Neural cell (in vitro differentiated cells): Measurements from ENCODE around the gene PIAS4. TPM values are rescaled to one million over a fixed set of nuclear protein-coding genes. Genes with fewer than 3 reads are reported as not detected.

ENCODE experiments used
- H2AFZ ChIP-seq: fragments of 200-600, 300-800 bp; sonication (generic), shearing (Covaris generic); 2 replicates; pipeline ENCODE4 v1.6.0; 2014; ENCODE audit warnings: low read depth, mild to moderate bottlenecking, antibody characterized with exemption, low read length, moderate library complexity
- H3F3A ChIP-seq: fragments of 200-600 bp; shearing (Covaris generic); 2 replicates; pipeline ENCODE4 v1.6.1; 2016; ENCODE audit warnings: mild to moderate bottlenecking, moderate library complexity, mixed read lengths, antibody characterized with exemption, low read length; ENCODE audit not compliant: insufficient read depth, poor library complexity, severe bottlenecking
- H3K27ac ChIP-seq: fragments of 200-600, 300-800 bp; sonication (generic), shearing (Covaris generic); 2 replicates; pipeline ENCODE4 v1.5.1; 2014; ENCODE audit warnings: mild to moderate bottlenecking, low read length, moderate library complexity
- H3K27me3 ChIP-seq: fragments of 300-800, 200-600 bp; sonication (generic), shearing (Covaris generic); 2 replicates; pipeline ENCODE4 v1.6.0; 2014; ENCODE audit warnings: mild to moderate bottlenecking, low read depth, low read length, moderate library complexity; ENCODE audit not compliant: insufficient read depth
- H3K36me3 ChIP-seq: fragments of 300-800, 200-600 bp; sonication (generic), shearing (Covaris generic); 2 replicates; pipeline ENCODE4 v1.5.1; 2014; ENCODE audit warnings: mild to moderate bottlenecking, antibody characterized with exemption, low read length, moderate library complexity; ENCODE audit not compliant: insufficient read depth
- H3K4me2 ChIP-seq: fragments of 300-800, 200-600 bp; sonication (generic), shearing (Covaris generic); 2 replicates; pipeline ENCODE4 v1.6.0; 2014; ENCODE audit warnings: mild to moderate bottlenecking, low read length
- H3K4me3 ChIP-seq: fragments of 300-800, 200-600 bp; sonication (generic), shearing (Covaris generic); 2 replicates; pipeline ENCODE4 v1.5.1; 2014; ENCODE audit warnings: mild to moderate bottlenecking, low read length, moderate library complexity
- H3K79me2 ChIP-seq: fragments of 200-600 bp; shearing (Covaris generic); replicated peaks from 2 replicates; pipeline ENCODE4 v1.6.0; 2014; ENCODE audit warnings: mild to moderate bottlenecking, low read length, moderate library complexity; ENCODE audit not compliant: insufficient read depth
- H3K9ac ChIP-seq: fragments of 300-800, 200-600 bp; sonication (generic), shearing (Covaris generic); 2 replicates; pipeline ENCODE4 v1.6.1; 2016; ENCODE audit warnings: mild to moderate bottlenecking, low read length, mixed read lengths
- H3K9me2 ChIP-seq: fragments of 200-600 bp; shearing (Covaris generic); 2 replicates; pipeline ENCODE4 v1.6.1; 2016; ENCODE audit warnings: mild to moderate bottlenecking, low read length, mixed read lengths; ENCODE audit not compliant: insufficient read depth
- H3K9me3 ChIP-seq: fragments of 200-600, 300-800 bp; sonication (generic), shearing (Covaris generic); 2 replicates; pipeline ENCODE4 v1.6.1; 2016; ENCODE audit warnings: mild to moderate bottlenecking, mixed run types, low read length, moderate library complexity, mixed read lengths
- H4K20me1 ChIP-seq: fragments of 200-600 bp; shearing (Covaris generic); 2 replicates; pipeline ENCODE4 v1.6.1; 2016; ENCODE audit warnings: mild to moderate bottlenecking, mixed run types; ENCODE audit not compliant: insufficient read depth
- EP300 ChIP-seq: fragments of 450-650 bp; conservative IDR thresholded peaks from 2 replicates; pipeline ENCODE4 v1.6.1; 2014; ENCODE audit warnings: antibody characterized with exemption, mild to moderate bottlenecking, moderate library complexity; ENCODE audit not compliant: poor library complexity, severe bottlenecking
- EZH2 ChIP-seq: fragments of 200-600, 300-800 bp; shearing (Covaris generic), sonication (generic); IDR thresholded peaks from 2 replicates; pipeline ENCODE4 v1.6.1; 2014; ENCODE audit warnings: antibody characterized with exemption, low read length, borderline replicate concordance, mild to moderate bottlenecking; ENCODE audit not compliant: insufficient read depth, poor library complexity, severe bottlenecking
- MXI1 ChIP-seq: fragments of 450-650 bp; conservative IDR thresholded peaks from 2 replicates; pipeline ENCODE4 v1.6.1; 2014; ENCODE audit warnings: antibody characterized with exemption, mild to moderate bottlenecking; ENCODE audit not compliant: poor library complexity, severe bottlenecking
- POLR2AphosphoS5 ChIP-seq: IDR thresholded peaks from 2 replicates; pipeline ENCODE4 v1.6.1; 2012
- RAD21 ChIP-seq: fragments of 450-650 bp; conservative IDR thresholded peaks from 2 replicates; pipeline ENCODE4 v1.6.1; 2014; ENCODE audit warnings: antibody characterized with exemption, mild to moderate bottlenecking, moderate library complexity
- SMC3 ChIP-seq: fragments of 450-650 bp; conservative IDR thresholded peaks from 2 replicates; pipeline ENCODE4 v1.6.1; 2014; ENCODE audit warnings: antibody characterized with exemption, mild to moderate bottlenecking, moderate library complexity; ENCODE audit not compliant: poor library complexity
- TAF1 ChIP-seq: IDR thresholded peaks from 2 replicates; pipeline ENCODE4 v1.6.1; 2012; ENCODE audit warnings: low read depth
- polyA plus RNA-seq: library from polyadenylated mRNA; depleted of rRNA; stranded (reverse); fragments of >200 nt; gene quantifications from 2 replicates; pipeline ENCODE4 v1.2.3, GENCODE V29; 2014
- TF ChIP-seq, protein P1 (sequence below): fragments of 450-650 bp; IDR thresholded peaks from 2 replicates; pipeline ENCODE4 v1.5.1; 2014; ENCODE audit warnings: antibody characterized with exemption, mild to moderate bottlenecking, moderate library complexity; ENCODE audit not compliant: poor library complexity, severe bottlenecking
- TF ChIP-seq, protein P2 (sequence below): IDR thresholded peaks from 2 replicates; pipeline ENCODE4 v1.6.1; 2012; ENCODE audit warnings: borderline replicate concordance

PIAS4 gene
- polyA plus RNA-seq, 1 donor from 2014 or later: 22.3 TPM

GRCh38 chr19:3975637-3976087 lies 31.9 kb upstream of the PIAS4 start:
- H4K20me1 ChIP-seq: peaks cover 12% of the 10 kb centered on the region
- H3K27ac ChIP-seq: no peak overlapping the region

DNA sequence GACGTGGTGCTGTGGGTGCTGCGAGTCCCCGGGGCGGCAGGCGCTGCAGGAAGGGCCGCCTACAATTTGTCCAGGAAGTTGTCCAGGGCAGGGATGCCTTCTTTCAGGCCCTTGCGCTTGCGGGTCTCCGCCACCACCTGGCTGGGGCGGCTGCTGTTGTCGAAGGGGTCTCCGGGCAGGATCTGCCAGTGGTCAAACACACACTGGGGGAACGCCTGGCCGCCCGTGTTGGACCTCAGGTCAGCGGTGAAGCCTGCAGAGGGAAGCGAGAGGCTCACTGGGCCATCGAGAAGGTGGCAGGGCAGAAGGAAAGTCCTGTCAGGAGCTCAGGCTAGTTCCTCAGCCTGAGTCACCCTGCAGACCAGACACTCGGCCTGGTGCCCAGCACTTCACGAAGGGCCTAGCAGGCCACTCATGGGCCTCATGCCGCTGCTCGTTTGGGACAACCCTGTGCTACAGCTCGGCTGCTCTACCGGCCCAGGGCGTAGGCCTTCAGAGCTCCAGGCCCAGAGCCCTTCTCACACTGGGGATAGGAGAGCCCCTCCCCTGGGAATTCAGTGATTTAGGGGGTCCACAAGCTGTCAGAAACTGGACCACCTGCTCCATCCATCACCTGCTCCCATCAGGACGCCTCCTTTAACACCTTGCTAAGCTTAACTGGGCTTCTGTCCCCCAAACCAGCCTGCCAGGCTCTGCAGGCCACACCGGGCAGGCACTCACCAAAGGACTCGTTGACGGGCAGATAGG lies 30.9 kb upstream of the PIAS4 start:
- Histone ChIP-seq H3K79me2 (no peaks in the 10 kb centered on the region), H4K20me1 (peaks cover 20% of the 10 kb centered on the region), H3F3A (no peaks in the 10 kb centered on the region), H3K27ac (no peak overlapping the region), H3K27me3 (no peaks in the 10 kb centered on the region), H3K4me3 (no peak overlapping the region), H3K9me2 (no peaks in the 10 kb centered on the region), H3K4me2 (no peak overlapping the region), H2AFZ (no peak overlapping the region), H3K9ac (no peak overlapping the region), H3K9me3 (no peaks in the 10 kb centered on the region), H3K36me3 (no peaks in the 10 kb centered on the region)
- TF ChIP-seq, protein P1, sequence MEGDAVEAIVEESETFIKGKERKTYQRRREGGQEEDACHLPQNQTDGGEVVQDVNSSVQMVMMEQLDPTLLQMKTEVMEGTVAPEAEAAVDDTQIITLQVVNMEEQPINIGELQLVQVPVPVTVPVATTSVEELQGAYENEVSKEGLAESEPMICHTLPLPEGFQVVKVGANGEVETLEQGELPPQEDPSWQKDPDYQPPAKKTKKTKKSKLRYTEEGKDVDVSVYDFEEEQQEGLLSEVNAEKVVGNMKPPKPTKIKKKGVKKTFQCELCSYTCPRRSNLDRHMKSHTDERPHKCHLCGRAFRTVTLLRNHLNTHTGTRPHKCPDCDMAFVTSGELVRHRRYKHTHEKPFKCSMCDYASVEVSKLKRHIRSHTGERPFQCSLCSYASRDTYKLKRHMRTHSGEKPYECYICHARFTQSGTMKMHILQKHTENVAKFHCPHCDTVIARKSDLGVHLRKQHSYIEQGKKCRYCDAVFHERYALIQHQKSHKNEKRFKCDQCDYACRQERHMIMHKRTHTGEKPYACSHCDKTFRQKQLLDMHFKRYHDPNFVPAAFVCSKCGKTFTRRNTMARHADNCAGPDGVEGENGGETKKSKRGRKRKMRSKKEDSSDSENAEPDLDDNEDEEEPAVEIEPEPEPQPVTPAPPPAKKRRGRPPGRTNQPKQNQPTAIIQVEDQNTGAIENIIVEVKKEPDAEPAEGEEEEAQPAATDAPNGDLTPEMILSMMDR: no peak
- TF ChIP-seq EP300 (no peak), SMC3 (no peak), RAD21 (no peak), EZH2 (no peak), MXI1 (no peak), POLR2AphosphoS5 (no peak), TAF1 (no peak)
- TF ChIP-seq, protein P2, sequence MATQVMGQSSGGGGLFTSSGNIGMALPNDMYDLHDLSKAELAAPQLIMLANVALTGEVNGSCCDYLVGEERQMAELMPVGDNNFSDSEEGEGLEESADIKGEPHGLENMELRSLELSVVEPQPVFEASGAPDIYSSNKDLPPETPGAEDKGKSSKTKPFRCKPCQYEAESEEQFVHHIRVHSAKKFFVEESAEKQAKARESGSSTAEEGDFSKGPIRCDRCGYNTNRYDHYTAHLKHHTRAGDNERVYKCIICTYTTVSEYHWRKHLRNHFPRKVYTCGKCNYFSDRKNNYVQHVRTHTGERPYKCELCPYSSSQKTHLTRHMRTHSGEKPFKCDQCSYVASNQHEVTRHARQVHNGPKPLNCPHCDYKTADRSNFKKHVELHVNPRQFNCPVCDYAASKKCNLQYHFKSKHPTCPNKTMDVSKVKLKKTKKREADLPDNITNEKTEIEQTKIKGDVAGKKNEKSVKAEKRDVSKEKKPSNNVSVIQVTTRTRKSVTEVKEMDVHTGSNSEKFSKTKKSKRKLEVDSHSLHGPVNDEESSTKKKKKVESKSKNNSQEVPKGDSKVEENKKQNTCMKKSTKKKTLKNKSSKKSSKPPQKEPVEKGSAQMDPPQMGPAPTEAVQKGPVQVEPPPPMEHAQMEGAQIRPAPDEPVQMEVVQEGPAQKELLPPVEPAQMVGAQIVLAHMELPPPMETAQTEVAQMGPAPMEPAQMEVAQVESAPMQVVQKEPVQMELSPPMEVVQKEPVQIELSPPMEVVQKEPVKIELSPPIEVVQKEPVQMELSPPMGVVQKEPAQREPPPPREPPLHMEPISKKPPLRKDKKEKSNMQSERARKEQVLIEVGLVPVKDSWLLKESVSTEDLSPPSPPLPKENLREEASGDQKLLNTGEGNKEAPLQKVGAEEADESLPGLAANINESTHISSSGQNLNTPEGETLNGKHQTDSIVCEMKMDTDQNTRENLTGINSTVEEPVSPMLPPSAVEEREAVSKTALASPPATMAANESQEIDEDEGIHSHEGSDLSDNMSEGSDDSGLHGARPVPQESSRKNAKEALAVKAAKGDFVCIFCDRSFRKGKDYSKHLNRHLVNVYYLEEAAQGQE: no peak

More at GRCh38 chr19:3975637-3976087, 31.9 kb upstream of the PIAS4 start:
- H3K9ac ChIP-seq: no peak overlapping the region
- no peaks in the 10 kb centered on the region for H3K27me3 ChIP-seq
- H3F3A ChIP-seq: no peaks in the 10 kb centered on the region
- H3K4me3 ChIP-seq: no peak overlapping the region
- H3K79me2 ChIP-seq: peaks cover 1% of the 10 kb centered on the region
- no peak overlapping the region for H2AFZ ChIP-seq
- H3K36me3 ChIP-seq: no peaks in the 10 kb centered on the region
- no peak for TF ChIP-seq SMC3
- peak; percentile 41 for TF ChIP-seq POLR2AphosphoS5
- TF ChIP-seq RAD21: no peak
- H3K9me3 ChIP-seq: no peaks in the 10 kb centered on the region
- H3K9me2 ChIP-seq: no peaks in the 10 kb centered on the region
- no peak overlapping the region for H3K4me2 ChIP-seq
